HepG2 (cell line): ENCODE data around the gene PRKD2. TPM values are rescaled to one million over a fixed set of nuclear protein-coding genes. Genes with fewer than 3 reads are reported as not detected.

Source experiments
- CTCF ChIP-seq: sonication (generic); formaldehyde crosslinking; IDR thresholded peaks from 2 replicates; pipeline ENCODE4 v1.5.0; 2020; ENCODE audit warnings: mild to moderate bottlenecking, missing genetic modification reagents, moderate library complexity
- HMGXB4 ChIP-seq, 2 experiments: sonication (generic) in 1 of 2; formaldehyde crosslinking in 1 of 2; IDR thresholded peaks; 2 replicates each; pipeline versions ENCODE4 v1.4.0 to v1.6.1; 2018 to 2020; ENCODE audit warnings: missing genetic modification reagents in 2 of 2, borderline replicate concordance in 1 of 2, low read depth in 1 of 2, mild to moderate bottlenecking in 1 of 2, missing biosample characterization in 1 of 2
- HNRNPUL1 ChIP-seq: fragments of 200-400 bp; formaldehyde crosslinking; IDR thresholded peaks from 2 replicates; pipeline ENCODE4 v1.6.1; 2017; ENCODE audit warnings: low read depth, mild to moderate bottlenecking, low read length, moderate library complexity
- PAX8 ChIP-seq: sonication (generic); formaldehyde crosslinking; IDR thresholded peaks from 2 replicates; pipeline ENCODE4 v1.8.0; 2022; ENCODE audit warnings: mild to moderate bottlenecking, missing genetic modification reagents, borderline replicate concordance
- PBX2 ChIP-seq: IDR thresholded peaks from 2 replicates; pipeline ENCODE4 v1.6.1; 2016; ENCODE audit warnings: control low read depth
- SNAI1 ChIP-seq: sonication (generic); formaldehyde crosslinking; IDR thresholded peaks from 2 replicates; pipeline ENCODE4 v1.5.0; 2020; ENCODE audit warnings: mild to moderate bottlenecking, missing genetic modification reagents, borderline replicate concordance
- STAG1 ChIP-seq: sonication (generic); formaldehyde crosslinking; IDR thresholded peaks from 2 replicates; pipeline ENCODE4 v1.4.0; 2020; ENCODE audit warnings: missing genetic modification reagents
- XRCC5 ChIP-seq: fragments of 200-400 bp; formaldehyde crosslinking; optimal IDR thresholded peaks from 2 replicates; pipeline ENCODE3; 2017; ENCODE audit warnings: mild to moderate bottlenecking, low read length
- ZBTB7B ChIP-seq: sonication (generic); formaldehyde crosslinking; IDR thresholded peaks from 2 replicates; pipeline ENCODE4 v1.4.0; 2020; ENCODE audit warnings: missing genetic modification reagents
- ZFY ChIP-seq: sonication (generic); formaldehyde crosslinking; IDR thresholded peaks from 2 replicates; pipeline ENCODE4 v1.4.0; 2020; ENCODE audit warnings: missing genetic modification reagents
- ZNF296 ChIP-seq: sonication (generic); formaldehyde crosslinking; conservative IDR thresholded peaks from 2 replicates; pipeline ENCODE4 v1.5.0; 2020; ENCODE audit warnings: mild to moderate bottlenecking, missing genetic modification reagents
- ZNF446 ChIP-seq: sonication (generic); formaldehyde crosslinking; IDR thresholded peaks from 2 replicates; pipeline ENCODE4 v1.5.0; 2020; ENCODE audit warnings: mild to moderate bottlenecking, missing genetic modification reagents
- ZNF543 ChIP-seq: sonication (generic); formaldehyde crosslinking; IDR thresholded peaks from 2 replicates; pipeline ENCODE4 v1.4.0; 2020; ENCODE audit warnings: mild to moderate bottlenecking, missing genetic modification reagents
- ZNF614 ChIP-seq: IDR thresholded peaks from 2 replicates; pipeline ENCODE4 v1.6.1; 2018; ENCODE audit warnings: missing biosample characterization, missing genetic modification reagents, inconsistent platforms, borderline replicate concordance
- ZNF713 ChIP-seq: sonication (generic); formaldehyde crosslinking; IDR thresholded peaks from 2 replicates; pipeline ENCODE4 v1.4.0; 2020; ENCODE audit warnings: mild to moderate bottlenecking, missing genetic modification reagents
- ZNF841 ChIP-seq: sonication (generic); formaldehyde crosslinking; IDR thresholded peaks from 2 replicates; pipeline ENCODE4 v1.8.1; 2023; ENCODE audit warnings: missing genetic modification reagents, borderline replicate concordance
- polyA plus RNA-seq, 8 experiments: library from polyadenylated mRNA; depleted of rRNA in 3 of 8; stranded (reverse) in 7 of 8; unstranded in 1 of 8; fragments of >200 nt; fragmentation: Illumina TruSeq in 4 of 8; extraction: Trizol in 4 of 8; gene quantifications; 2 replicates each; pipeline versions ENCODE4 v1.2.1 to v1.2.3, GENCODE V29; 2011 to 2016; ENCODE audit warnings: low read depth in 4 of 8, missing spikeins in 1 of 8, mixed read lengths in 1 of 8; ENCODE audit not compliant: insufficient read depth in 1 of 8
- total RNA-seq, 5 experiments: library from RNA; depleted of rRNA; stranded (reverse); fragments of >200 nt; fragmentation: Illumina TruSeq; extraction: Trizol; gene quantifications; 2 replicates each; pipeline ENCODE4 v1.2.3, GENCODE V29; 2016; ENCODE audit warnings: low read depth in 1 of 5

Gene PRKD2
- total and polyA plus RNA-seq, 2 of the 13 experiments (the other 11 are each of a cell fraction or from before 2014, with no cell fraction given) = 6.7 to 7.3 TPM

- TF ChIP-seq ZNF446 (CRISPR knock-in tag) = no peak
- peak; percentile 13; the same call in 1 of the 2 replicates for TF ChIP-seq STAG1 (CRISPR knock-in tag)
- no peak for TF ChIP-seq PAX8
- no peak for TF ChIP-seq ZNF296 (CRISPR knock-in tag)
- TF ChIP-seq HMGXB4 (CRISPR knock-in tag; IDR thresholded peaks at IDR 0.05; ENCODE audit: borderline replicate concordance in 1 of 2, low read depth in 1 of 2) = 0 out of 4 replicates have a peak, but pooled peaks have one; percentile 23 to 47
- TF ChIP-seq CTCF (CRISPR knock-in tag) = peak; percentile 62
- no peak for TF ChIP-seq SNAI1 (CRISPR knock-in tag)
- no peak for TF ChIP-seq PBX2 (CRISPR knock-in tag)
- no peak for TF ChIP-seq ZNF841 (CRISPR knock-in tag)
- TF ChIP-seq ZNF614 = peak; percentile 34; the same call in 1 of the 2 replicates
- TF ChIP-seq HNRNPUL1 = no peak
- no peak for TF ChIP-seq ZNF543 (CRISPR knock-in tag)
- no peak for TF ChIP-seq ZFY (CRISPR knock-in tag)
- 0 out of 2 replicates have a peak, but pooled peaks have one; percentile 40 for TF ChIP-seq ZBTB7B (CRISPR knock-in tag)
- TF ChIP-seq ZNF713 (CRISPR knock-in tag) = no peak
- peak; percentile 60 for TF ChIP-seq XRCC5
Measured at GRCh38 chr19:46748325-46749109, 31.6 kb upstream of the PRKD2 start (continued).
